ENCODE data around the gene COL8A2. TPM values are rescaled to one million over a fixed set of nuclear protein-coding genes. Genes with fewer than 3 reads are reported as not detected.

Gene COL8A2
- total RNA-seq, 2 donors from 2014 or later, result 41.6 to 126 TPM

DNA sequence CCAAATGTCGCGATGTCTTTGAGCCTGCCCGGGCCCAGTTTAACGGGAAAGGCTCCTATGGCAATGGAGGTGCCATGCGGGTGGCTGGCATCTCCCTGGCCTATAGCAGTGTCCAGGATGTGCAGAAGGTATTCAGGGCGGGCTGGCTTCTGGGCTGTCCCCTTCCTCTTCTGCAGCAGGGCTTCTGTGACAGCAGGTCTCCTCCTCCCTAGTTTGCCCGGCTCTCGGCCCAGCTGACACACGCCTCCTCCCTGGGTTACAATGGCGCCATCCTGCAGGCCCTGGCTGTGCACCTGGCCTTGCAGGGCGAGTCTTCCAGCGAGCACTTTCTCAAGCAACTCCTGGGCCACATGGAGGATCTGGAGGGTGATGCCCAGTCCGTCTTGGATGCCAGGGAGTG lies 33.3 kb downstream of the COL8A2 start:
- Histone ChIP-seq H3K27me3 (replicated peaks; ENCODE audit: insufficient read depth) (no peaks in the 10 kb centered on the region), H3K4me1 (ENCODE audit: control insufficient read depth in 1 of 2, low read depth in 2 of 2) (peaks cover 6 to 32% of the 10 kb centered on the region in 2 donors), H3K9me3 (no peaks in the 10 kb centered on the region), H3K36me3 (peaks cover 34% of the 10 kb centered on the region), H3K4me3 (no peak overlapping the region), H3K27ac (no peak overlapping the region)
- ATAC-seq (ENCODE audit: insufficient number of reproducible peaks, low FRiP score, low read depth), result no peak
- TF ChIP-seq, protein P1, sequence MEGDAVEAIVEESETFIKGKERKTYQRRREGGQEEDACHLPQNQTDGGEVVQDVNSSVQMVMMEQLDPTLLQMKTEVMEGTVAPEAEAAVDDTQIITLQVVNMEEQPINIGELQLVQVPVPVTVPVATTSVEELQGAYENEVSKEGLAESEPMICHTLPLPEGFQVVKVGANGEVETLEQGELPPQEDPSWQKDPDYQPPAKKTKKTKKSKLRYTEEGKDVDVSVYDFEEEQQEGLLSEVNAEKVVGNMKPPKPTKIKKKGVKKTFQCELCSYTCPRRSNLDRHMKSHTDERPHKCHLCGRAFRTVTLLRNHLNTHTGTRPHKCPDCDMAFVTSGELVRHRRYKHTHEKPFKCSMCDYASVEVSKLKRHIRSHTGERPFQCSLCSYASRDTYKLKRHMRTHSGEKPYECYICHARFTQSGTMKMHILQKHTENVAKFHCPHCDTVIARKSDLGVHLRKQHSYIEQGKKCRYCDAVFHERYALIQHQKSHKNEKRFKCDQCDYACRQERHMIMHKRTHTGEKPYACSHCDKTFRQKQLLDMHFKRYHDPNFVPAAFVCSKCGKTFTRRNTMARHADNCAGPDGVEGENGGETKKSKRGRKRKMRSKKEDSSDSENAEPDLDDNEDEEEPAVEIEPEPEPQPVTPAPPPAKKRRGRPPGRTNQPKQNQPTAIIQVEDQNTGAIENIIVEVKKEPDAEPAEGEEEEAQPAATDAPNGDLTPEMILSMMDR (IDR thresholded peaks at IDR 0.05), result no peak
- DNase-seq (ENCODE audit: low spot score), result no peak

DNA sequence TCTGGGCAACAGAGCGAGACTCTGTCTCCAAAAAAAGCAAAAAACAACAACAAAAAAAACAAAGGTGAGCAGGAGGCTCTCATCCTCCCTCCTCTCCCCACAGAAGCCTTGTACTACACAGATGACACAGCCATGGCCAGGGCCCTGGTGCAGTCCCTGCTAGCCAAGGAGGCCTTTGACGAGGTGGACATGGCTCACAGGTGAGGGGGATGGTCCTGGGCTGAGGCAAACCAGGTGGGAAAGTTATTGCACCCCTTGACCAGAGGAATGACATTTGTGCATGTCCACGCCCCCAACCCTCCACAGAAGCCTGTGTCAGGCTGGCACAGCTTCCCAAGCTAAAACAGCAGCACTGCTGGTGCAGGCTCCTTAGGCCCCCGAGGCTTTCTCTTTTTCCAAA lies 33.9 kb downstream of the COL8A2 start:
- Histone ChIP-seq H3K4me3 (no peak overlapping the region), H3K9me3 (no peaks in the 10 kb centered on the region), H3K27me3 (replicated peaks; ENCODE audit: insufficient read depth) (no peaks in the 10 kb centered on the region), H3K36me3 (peaks cover 34% of the 10 kb centered on the region), H3K27ac (no peak overlapping the region), H3K4me1 (ENCODE audit: control insufficient read depth in 1 of 2, low read depth in 2 of 2) (peaks cover 6 to 32% of the 10 kb centered on the region in 2 donors)
- no peak for ATAC-seq (ENCODE audit: insufficient number of reproducible peaks, low FRiP score, low read depth)
- DNase-seq (ENCODE audit: low spot score), result no peak
- TF ChIP-seq, protein P1 (IDR thresholded peaks at IDR 0.05), result no peak

DNA sequence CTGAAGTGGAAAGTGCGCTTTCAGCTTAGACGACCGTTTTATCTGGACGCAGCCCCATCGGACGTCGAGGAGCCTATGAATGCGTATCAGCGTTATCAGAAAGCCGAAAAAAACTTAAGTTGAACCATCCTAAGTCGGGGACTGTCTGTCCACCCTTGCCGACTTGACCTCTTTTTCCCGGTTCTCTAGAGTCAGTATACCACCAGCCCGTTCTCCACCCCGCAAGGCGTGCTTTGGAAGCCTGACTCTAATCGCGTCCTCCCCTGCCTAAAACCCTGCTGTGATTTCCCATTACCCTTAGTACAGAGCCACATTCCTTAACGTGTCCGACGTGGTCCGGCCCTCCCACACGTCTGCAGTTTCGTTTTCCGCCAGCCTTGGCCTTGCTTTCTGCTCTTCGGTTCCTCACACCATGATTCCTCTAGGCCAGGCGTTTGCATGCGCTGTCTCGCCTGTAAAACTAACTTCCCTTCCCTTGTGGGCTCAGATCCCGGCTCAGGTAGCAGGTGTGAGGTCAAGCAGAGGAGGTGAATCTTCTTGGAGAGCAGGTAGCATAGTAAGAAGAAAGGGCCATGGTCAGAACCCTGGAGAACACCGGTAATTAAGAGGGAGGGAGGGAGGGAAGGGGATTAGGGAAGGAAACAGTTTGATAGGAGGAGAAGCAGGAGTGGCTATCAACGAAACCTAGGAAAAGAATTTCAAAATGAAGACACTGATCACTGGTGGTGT lies 35.5 kb downstream of the COL8A2 start:
- H3K36me3 ChIP-seq, result peaks cover 30% of the 10 kb centered on the region
- DNase-seq (ENCODE audit: low spot score) (no peak), ATAC-seq (ENCODE audit: insufficient number of reproducible peaks, low FRiP score, low read depth) (peak; percentile 0)
- H3K27ac ChIP-seq, result peak overlapping the region; percentile 80 to 85
- H3K4me3 ChIP-seq, result peak overlapping the region; percentile 97
- H3K27me3 ChIP-seq (replicated peaks; ENCODE audit: insufficient read depth), result no peaks in the 10 kb centered on the region
- no peaks in the 10 kb centered on the region for H3K9me3 ChIP-seq
- TF ChIP-seq, protein P1 (IDR thresholded peaks at IDR 0.05), result no peak
- peaks cover 6 to 36% of the 10 kb centered on the region in 2 donors for H3K4me1 ChIP-seq (ENCODE audit: control insufficient read depth in 1 of 2, low read depth in 2 of 2)

DNA sequence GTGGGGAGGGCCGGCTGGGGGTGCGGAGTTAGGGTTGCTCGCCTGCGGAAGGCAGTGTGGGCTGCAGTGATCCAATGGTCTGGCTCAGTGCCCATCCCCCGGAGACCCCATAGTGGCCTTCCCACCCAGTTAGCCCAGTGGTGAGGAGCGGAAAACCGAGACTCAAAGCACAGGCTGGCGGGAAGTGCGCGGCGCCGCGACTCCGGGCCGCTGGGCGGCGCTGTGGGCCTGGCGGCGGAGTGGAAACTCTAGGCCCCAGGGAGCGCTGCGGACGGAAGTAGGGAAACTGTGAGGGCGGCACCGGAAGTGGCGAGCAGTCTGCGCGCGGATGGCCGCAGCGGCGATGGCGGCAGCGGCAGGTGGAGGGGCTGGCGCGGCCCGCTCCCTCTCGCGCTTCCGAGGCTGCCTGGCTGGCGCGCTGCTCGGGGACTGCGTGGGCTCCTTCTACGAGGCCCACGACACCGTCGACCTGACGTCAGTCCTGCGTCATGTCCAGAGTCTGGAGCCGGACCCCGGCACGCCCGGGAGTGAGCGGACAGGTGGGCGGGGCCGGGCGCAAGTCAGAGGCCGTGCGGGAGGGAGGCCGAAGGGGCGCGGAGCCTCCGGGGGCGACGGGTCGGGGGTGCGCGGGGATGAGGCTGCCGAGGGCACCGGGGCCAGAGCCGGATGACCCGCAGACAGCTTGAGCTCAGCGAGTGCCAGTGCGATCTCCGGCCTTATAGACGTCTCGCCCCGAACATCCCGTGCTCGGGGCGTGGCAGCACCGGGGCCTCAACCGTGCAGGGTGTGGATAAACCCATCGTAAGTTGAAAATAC lies 36.2 kb downstream of the COL8A2 start, which contains the start of gene ADPRS:
TSS of gene ADPRS (plus strand) at position 316 of the 816 bp plus-strand sequence. CDS start at position 329, 13 bp downstream.
- Histone ChIP-seq H3K4me3 (peak within 1 kb of the TSS; percentile 97), H3K27me3 (replicated peaks; ENCODE audit: insufficient read depth) (peaks cover 4% of the 10 kb centered on the region), H3K27ac (peak within 1 kb of the TSS; percentile 80 to 85), H3K4me1 (ENCODE audit: control insufficient read depth in 1 of 2, low read depth in 2 of 2) (peaks cover 13 to 44% of the 10 kb centered on the region in 2 donors), H3K36me3 (peaks cover 23% of the 10 kb centered on the region), H3K9me3 (no peaks in the 10 kb centered on the region)
- DNase-seq (ENCODE audit: low spot score) (peak; percentile 44), ATAC-seq (ENCODE audit: insufficient number of reproducible peaks, low FRiP score, low read depth) (peak; percentile 74)
- TF ChIP-seq, protein P1 (IDR thresholded peaks at IDR 0.05), result peak; percentile 99

DNA sequence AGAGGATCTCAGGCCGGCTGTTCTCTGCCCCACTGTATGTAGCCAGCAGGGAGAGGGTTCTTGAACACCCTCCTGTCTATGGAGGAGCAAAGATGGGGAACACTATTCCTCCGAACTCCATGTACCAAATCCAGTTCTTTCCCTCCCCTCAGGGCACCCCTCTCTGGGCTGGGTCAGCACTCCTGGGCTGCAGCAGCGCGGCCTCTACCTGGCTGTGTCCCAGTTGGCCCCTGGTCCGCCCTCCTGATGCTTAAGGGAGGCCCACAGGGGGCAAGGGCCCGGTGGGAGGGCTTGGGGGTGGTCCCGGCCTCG lies 36.8 kb downstream of the COL8A2 start:
- TF ChIP-seq, protein P1 (IDR thresholded peaks at IDR 0.05), result no peak

More for the DNA sequence above, 36.8 kb downstream of the COL8A2 start:
- ATAC-seq (ENCODE audit: insufficient number of reproducible peaks, low FRiP score, low read depth) (no peak), DNase-seq (ENCODE audit: low spot score) (no peak)
- Histone ChIP-seq H3K4me3 (peak overlapping the region; percentile 97), H3K27ac (peak overlapping the region; percentile 80 to 85), H3K9me3 (no peaks in the 10 kb centered on the region), H3K4me1 (ENCODE audit: control insufficient read depth in 1 of 2, low read depth in 2 of 2) (peaks cover 14 to 46% of the 10 kb centered on the region in 2 donors), H3K27me3 (replicated peaks; ENCODE audit: insufficient read depth) (peaks cover 4% of the 10 kb centered on the region), H3K36me3 (peaks cover 17% of the 10 kb centered on the region)
